Measurements from ENCODE around the gene IFT172.

The IFT172 gene

DNA sequence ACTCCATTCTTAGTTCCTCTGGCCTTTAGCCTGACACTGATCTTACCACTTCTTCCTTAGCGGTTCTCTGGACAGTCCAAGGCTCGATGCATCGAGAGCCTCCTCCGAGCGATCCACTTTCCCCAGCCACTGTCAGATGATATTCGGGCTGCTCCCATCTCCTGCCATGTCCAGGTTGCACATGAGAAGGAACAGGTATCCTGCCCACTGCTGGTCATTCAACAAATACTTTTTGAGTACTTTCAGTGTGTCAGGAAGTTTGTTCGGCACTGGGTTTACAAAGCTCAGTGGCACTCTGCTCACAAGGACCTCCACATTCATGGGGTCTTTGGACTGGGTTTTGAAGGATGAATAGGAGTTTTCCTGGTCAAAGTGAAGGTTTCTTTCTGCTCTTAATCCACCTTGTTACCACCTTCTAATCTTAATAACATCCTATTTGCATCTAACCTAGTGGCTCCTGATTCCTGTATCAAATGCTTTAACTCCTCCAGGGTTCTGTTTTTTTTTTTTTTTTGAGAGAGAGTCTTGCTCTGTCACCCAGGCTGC is 32.9 kb upstream of the IFT172 start:
- TF ChIP-seq POLR2AphosphoS5 (IDR thresholded peaks at IDR 0.05; ENCODE audit: low read depth, low read length) (no peak), FOXP2 (optimal IDR thresholded peaks at IDR 0.05; ENCODE audit: borderline replicate concordance, extremely low read depth, extremely low read length, insufficient read depth) (no peak), TAF1 (IDR thresholded peaks at IDR 0.05; ENCODE audit: borderline replicate concordance, insufficient read depth, low read length) (no peak), SIN3A (IDR thresholded peaks at IDR 0.05; ENCODE audit: borderline replicate concordance, insufficient read depth, low read length) (no peak)
- TF ChIP-seq, protein P1, sequence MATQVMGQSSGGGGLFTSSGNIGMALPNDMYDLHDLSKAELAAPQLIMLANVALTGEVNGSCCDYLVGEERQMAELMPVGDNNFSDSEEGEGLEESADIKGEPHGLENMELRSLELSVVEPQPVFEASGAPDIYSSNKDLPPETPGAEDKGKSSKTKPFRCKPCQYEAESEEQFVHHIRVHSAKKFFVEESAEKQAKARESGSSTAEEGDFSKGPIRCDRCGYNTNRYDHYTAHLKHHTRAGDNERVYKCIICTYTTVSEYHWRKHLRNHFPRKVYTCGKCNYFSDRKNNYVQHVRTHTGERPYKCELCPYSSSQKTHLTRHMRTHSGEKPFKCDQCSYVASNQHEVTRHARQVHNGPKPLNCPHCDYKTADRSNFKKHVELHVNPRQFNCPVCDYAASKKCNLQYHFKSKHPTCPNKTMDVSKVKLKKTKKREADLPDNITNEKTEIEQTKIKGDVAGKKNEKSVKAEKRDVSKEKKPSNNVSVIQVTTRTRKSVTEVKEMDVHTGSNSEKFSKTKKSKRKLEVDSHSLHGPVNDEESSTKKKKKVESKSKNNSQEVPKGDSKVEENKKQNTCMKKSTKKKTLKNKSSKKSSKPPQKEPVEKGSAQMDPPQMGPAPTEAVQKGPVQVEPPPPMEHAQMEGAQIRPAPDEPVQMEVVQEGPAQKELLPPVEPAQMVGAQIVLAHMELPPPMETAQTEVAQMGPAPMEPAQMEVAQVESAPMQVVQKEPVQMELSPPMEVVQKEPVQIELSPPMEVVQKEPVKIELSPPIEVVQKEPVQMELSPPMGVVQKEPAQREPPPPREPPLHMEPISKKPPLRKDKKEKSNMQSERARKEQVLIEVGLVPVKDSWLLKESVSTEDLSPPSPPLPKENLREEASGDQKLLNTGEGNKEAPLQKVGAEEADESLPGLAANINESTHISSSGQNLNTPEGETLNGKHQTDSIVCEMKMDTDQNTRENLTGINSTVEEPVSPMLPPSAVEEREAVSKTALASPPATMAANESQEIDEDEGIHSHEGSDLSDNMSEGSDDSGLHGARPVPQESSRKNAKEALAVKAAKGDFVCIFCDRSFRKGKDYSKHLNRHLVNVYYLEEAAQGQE (IDR thresholded peaks at IDR 0.05; ENCODE audit: insufficient read depth in 1 of 2, low read depth in 2 of 2, low read length in 2 of 2), result no peak

DNA sequence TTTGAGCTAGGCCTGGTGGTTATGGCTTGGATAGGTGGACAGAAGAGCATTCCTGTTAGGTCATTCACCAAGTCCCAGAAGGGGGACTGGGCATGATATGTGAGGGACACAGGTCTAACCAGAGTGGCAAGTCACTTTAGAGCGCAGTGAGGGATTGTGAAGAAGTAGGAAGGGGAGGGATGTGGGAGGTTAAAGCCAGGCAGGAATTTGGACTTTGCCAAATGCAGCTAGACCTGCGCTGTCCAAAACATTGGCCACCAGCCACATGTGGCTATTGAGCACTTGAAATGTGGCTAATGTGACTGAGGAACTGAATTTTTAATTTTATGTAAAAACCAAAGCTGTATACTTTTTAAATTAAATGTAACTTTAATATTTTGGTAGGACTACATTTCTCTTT is 30.8 kb upstream of the IFT172 start:
- TF ChIP-seq FOXP2 (optimal IDR thresholded peaks at IDR 0.05; ENCODE audit: borderline replicate concordance, extremely low read depth, extremely low read length, insufficient read depth) (no peak), SIN3A (IDR thresholded peaks at IDR 0.05; ENCODE audit: borderline replicate concordance, insufficient read depth, low read length) (no peak), POLR2AphosphoS5 (IDR thresholded peaks at IDR 0.05; ENCODE audit: low read depth, low read length) (no peak), TAF1 (IDR thresholded peaks at IDR 0.05; ENCODE audit: borderline replicate concordance, insufficient read depth, low read length) (no peak)
- TF ChIP-seq, protein P1 (IDR thresholded peaks at IDR 0.05; ENCODE audit: insufficient read depth in 1 of 2, low read depth in 2 of 2, low read length in 2 of 2), result no peak

DNA sequence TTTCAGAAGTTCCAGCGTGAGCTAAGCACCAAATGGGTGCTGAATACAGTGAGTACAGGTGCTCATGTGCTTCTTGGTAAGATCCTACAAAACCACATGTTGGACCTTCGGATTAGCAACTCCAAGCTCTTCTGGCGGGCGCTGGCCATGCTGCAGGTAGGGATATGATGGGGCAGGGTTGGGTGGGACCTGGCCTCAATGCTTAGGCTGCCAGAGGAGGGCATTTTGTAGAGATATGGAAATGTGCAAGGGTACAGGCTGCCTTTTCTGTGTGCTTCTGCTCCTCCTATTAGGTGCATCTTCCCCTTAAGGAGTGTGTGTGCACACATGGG is 29.2 kb upstream of the IFT172 start:
- TF ChIP-seq FOXP2 (optimal IDR thresholded peaks at IDR 0.05; ENCODE audit: borderline replicate concordance, extremely low read depth, extremely low read length, insufficient read depth) (no peak), TAF1 (IDR thresholded peaks at IDR 0.05; ENCODE audit: borderline replicate concordance, insufficient read depth, low read length) (no peak), POLR2AphosphoS5 (IDR thresholded peaks at IDR 0.05; ENCODE audit: low read depth, low read length) (no peak), SIN3A (IDR thresholded peaks at IDR 0.05; ENCODE audit: borderline replicate concordance, insufficient read depth, low read length) (no peak)
- TF ChIP-seq, protein P1 (IDR thresholded peaks at IDR 0.05; ENCODE audit: insufficient read depth in 1 of 2, low read depth in 2 of 2, low read length in 2 of 2), result no peak

DNA sequence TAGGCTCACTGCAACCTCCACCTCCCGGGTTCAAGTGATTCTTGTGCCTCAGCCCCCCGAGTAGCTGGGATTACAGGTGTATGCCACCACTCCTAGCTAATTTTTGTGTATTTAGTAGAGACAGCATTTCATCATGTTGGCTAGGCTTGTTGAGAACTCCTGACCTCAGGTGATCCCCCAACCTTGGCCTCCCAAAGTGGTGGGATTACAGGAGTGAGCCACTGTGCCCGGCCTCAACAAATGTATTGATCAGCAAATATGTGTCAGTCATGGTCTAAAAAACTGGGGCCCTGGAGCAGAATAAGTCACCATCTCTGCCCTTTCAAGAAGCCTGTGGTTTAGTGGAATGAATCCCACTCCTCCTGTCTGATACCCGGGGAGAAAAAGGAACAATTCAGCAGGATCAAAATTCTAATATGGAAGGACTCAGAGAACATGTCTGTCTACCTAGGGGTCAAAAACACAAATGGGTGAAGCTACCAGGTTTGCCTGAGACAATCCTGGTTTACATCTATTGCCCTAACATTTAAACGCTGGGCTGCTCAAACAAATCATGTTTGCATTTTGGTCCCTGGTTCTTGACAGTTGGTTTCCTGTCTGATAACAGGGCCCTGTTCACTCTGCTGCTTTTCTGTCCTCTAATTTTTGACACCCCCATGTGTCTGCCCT is 28.7 kb upstream of the IFT172 start:
- TF ChIP-seq SIN3A (IDR thresholded peaks at IDR 0.05; ENCODE audit: borderline replicate concordance, insufficient read depth, low read length) (no peak), TAF1 (IDR thresholded peaks at IDR 0.05; ENCODE audit: borderline replicate concordance, insufficient read depth, low read length) (no peak), FOXP2 (optimal IDR thresholded peaks at IDR 0.05; ENCODE audit: borderline replicate concordance, extremely low read depth, extremely low read length, insufficient read depth) (no peak), POLR2AphosphoS5 (IDR thresholded peaks at IDR 0.05; ENCODE audit: low read depth, low read length) (no peak)
- TF ChIP-seq, protein P1 (IDR thresholded peaks at IDR 0.05; ENCODE audit: insufficient read depth in 1 of 2, low read depth in 2 of 2, low read length in 2 of 2), result no peak
